HEK293T (cell line): ENCODE data around the gene CADM2.

Source experiments
- BHLHE40 ChIP-seq: fragments of 450-650 bp; IDR thresholded peaks from 2 replicates; pipeline ENCODE4 v1.6.1; 2016; ENCODE audit warnings: mild to moderate bottlenecking, moderate library complexity, borderline replicate concordance
- CTBP1 ChIP-seq: fragments of 450-650 bp; IDR thresholded peaks from 2 replicates; pipeline ENCODE4 v1.6.1; 2016; ENCODE audit warnings: borderline replicate concordance
- ELF4 ChIP-seq: fragments of 450-650 bp; IDR thresholded peaks from 2 replicates; pipeline ENCODE4 v1.6.1; 2017; ENCODE audit warnings: antibody characterized with exemption
- FOXA1 ChIP-seq: fragments of 450-650 bp; IDR thresholded peaks from 2 replicates; pipeline ENCODE4 v1.6.1; 2016; ENCODE audit warnings: mild to moderate bottlenecking
- FOXK2 ChIP-seq: fragments of 450-650 bp; IDR thresholded peaks from 2 replicates; pipeline ENCODE4 v1.6.1; 2016; ENCODE audit warnings: mild to moderate bottlenecking
- LEF1 ChIP-seq: fragments of 450-650 bp; IDR thresholded peaks from 2 replicates; pipeline ENCODE4 v1.6.1; 2017; ENCODE audit warnings: mild to moderate bottlenecking, borderline replicate concordance
- SUZ12 ChIP-seq: fragments of 450-650 bp; IDR thresholded peaks from 2 replicates; pipeline ENCODE4 v1.6.1; 2016; ENCODE audit warnings: mild to moderate bottlenecking

DNA sequence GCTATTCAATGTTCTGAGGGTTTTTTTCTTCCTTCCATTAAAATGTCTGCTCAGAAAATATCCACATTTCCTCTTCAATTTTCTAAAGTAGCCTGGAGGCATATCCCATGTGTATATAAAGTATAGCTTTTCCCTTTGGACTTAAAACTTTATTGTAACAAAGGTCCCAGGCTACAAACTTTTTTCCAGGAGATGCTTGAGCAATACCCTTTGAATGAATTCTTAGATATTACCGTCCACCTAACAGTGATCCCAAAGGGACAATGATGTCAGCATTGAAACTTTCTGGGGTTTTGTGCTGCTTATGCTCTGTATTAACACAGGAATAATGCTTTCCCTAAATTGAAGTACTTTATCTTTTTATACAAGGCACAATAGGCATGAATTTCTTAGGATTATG lies 525.2 kb downstream of the CADM2 start:
- no peak for TF ChIP-seq LEF1
- no peak for TF ChIP-seq FOXA1
- no peak for TF ChIP-seq ELF4
- TF ChIP-seq BHLHE40 = no peak
- TF ChIP-seq FOXK2 = no peak
- TF ChIP-seq CTBP1 = no peak
- TF ChIP-seq SUZ12 = no peak
